T47D (cell line): ENCODE data around the gene CIP2A.
A peak's percentile ranks its signal among the peaks of the same experiment; 100 is the strongest.

Experiments
- DNase-seq, 2 experiments: peaks; one replicate each; pipeline versions ENCODE4 v3.0.0 to v3.0.0-alpha.2; 2011 to 2012; ENCODE audit warnings: low read depth in 1 of 2, low spot score in 1 of 2
- JUND ChIP-seq: IDR thresholded peaks from 2 replicates; pipeline ENCODE4 v1.6.1; 2012; ENCODE audit warnings: low read depth
- in situ Hi-C: cut with HindIII; loops from 2 replicates; pipeline ENCODE4 v1.10.0; 2016; ENCODE audit warnings: low sequenced_read_pairs, low pct_unique_long_range_greater_than_20kb

CIP2A gene

DNA sequence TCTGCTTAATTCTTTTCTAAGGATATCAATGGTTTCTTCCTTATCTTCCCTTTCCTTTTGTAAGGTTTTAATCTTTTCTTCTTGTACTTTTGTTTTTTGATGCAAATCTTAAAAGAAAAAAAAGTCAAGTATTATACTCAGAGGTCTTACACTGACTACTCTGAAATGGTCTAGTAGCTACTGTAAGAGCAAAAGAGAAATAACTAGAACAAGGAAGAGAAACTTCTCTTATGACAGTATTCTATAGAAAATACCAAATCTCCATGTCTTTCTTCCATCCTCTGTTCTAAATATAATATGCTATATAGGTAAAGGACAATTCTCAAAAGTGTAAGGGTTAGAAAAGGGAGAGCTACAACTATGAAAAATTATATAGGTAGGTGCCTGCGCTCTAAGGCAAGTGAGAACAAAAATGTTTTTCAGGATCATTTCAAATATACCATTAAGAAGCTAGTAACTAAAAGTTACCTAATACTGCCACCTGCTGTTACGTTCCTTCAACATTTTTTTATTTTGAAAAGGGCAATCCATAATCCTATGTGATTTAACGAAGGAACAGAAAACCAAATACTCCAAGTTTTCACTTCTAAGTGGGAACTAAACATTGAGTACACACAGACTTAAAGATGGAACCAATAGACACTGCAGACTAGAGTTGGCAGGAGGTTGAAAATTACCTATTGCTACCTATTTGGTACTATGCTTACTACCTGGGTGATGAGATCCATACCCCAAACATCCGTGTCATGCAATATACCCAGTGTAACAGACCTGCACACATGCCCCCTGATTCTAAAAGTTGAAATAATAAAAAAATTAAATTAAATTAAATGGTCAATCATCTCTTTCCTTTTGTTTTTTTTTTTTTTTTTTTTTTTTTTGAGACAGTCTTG, 36.7 kb downstream of the CIP2A start:
- TF ChIP-seq JUND, result no peak
- DNase-seq, result peak; percentile 10 to 61
- in situ Hi-C loops, result no loop called here

DNA sequence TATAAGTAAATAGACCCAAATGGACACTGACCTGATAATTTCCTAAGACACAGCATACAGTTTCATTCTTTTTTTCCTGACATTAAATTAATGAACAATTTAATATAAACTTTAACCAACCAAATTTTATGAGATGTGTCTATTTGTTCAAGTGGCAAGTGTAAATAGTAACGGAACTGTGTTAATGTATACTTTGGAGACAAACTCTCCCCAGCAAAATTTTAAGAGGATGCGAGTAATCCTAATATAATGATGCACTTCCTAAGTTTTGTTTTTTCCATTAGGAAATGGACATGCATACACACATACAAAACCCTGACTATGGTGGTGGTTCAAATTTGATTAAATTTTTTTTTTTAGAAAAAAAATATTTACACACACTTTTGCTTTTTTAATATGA, 40.4 kb downstream of the CIP2A start:
- no peak for TF ChIP-seq JUND
- DNase-seq, result no peak
- in situ Hi-C loops, result no loop called here

DNA sequence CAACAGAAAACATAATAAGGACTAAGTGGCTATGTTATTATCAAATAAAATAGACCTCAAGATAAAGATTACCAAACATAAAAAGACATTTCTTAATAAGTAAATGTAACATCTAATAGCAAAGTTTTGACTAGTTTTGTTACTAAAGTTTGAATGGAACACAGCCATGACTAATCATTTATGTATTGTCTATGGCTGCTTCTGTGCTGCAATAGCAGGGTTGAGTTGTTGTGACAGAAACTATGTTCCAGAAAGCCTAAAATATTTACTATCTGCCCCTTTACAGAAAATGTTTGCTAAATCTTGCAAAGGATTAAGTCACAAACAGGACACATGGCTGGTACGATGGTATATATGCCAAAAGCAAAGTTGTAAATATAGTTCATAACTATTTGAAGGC, 40.9 kb downstream of the CIP2A start:
- in situ Hi-C loops, result no loop called here
- no peak for DNase-seq
- TF ChIP-seq JUND, result no peak

DNA sequence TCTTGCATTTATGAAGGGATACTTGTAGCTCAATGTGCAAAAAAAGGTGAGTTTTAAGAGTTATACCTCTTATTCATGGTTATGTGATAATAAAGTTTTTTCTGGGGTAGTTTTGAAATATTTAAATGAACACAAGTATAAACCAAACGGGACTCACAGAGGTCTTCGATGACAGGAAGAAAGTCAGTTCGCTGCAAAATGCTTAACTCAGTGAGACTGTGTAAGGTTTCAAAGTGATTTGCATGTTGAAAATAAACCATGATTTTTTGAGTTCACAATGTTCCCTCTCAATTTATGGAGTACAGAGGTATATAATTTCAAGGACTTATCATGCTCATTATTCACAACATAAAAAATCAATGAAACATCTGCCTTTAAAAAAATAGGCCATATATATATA, 42.5 kb downstream of the CIP2A start:
- in situ Hi-C loops, result no loop called here
- DNase-seq, result no peak
- no peak for TF ChIP-seq JUND

DNA sequence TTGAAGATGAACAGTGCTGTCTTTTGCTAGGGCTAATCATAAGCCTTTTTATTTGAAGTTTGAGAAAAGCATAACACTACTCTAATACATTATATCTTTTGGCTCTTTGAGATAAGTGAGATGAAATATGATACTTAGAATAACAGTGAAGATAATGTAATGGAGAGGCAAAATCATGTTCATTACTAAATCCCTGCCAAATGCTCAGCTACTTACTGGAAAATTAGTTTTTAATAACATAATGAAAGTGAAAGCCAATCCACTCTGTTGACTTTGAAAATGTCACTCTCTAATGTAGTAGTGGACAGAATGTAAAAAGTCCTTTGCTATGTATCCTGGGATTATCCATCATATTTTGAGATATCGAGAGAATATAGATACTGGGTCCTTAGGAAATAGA, 43.0 kb downstream of the CIP2A start:
- DNase-seq, result no peak
- in situ Hi-C loops, result no loop called here
- TF ChIP-seq JUND, result no peak

DNA sequence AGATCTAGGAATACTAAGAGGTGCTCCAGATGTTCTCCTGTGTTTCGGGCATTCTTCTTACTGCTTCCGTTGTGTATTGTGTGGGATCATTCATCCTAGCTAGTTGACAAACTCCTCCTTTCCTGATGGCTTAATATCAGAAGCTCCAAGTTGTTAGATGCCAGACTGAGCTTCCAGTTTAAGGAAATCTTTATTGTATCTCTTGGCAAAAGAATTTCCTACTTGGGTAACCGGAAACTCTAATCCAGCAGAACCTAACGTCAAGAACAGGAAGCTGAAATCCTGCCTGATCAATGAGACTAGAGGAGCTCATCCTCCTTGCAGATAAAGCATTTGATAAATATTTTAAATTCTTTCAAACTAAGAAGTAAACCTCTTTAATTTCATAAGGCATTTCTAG, 51.2 kb downstream of the CIP2A start:
- TF ChIP-seq JUND, result no peak
- DNase-seq, result no peak
- in situ Hi-C loops, result no loop called here

DNA sequence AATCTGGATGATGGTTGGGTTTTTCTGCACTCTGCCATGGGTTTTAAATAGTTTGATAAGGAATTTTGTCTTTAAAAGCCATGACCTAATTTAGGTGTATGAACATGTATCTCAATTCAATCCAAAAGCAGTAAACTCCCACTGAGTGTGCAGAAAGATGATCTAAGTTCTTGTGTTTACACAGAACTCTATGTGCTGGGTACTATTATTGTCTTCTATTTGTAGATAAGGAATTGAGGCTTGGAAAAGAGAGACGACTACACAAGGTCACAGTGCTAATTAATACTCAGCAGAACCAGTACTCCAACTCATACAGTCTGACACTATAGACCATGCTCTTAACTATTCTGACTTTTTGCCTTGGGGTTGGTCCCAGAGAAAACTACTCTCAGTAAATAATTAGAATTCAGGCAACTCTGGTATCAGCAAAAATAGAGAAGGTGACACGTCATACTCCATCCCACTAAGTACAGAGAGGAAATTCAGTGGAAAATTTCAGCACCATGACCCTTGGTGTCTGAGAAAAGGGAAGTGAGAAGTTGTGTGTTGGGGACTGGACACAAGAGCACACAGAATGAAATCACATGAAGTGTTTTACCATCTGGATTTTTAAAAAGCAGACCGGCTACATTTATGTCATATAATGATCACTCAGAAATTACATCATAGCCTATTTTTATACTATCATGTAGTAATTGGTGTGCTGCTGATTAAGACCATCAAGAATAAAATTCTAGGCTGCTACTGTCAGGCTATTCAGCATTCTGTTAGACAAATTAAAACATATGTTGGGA, 60.6 kb downstream of the CIP2A start:
- no peak for DNase-seq
- TF ChIP-seq JUND, result no peak

DNA sequence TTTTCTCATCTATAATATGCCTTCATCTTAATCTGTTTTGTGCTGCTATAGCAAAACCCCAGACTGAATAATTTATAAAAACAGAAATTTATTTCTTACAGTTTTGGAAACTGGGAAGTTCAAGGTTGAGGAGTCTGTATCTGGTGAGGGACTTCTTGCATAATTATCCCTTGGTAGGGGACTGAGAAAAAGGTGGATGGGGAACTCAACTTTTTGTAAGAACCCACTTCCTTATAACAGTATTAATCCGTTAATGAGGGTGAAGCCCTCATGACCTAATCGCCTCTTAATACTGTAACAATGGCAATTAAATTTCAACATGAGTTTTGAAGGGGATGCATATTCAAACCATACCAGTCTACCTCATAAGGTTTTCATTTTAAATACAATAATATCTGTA, 61.4 kb downstream of the CIP2A start:
- in situ Hi-C loops, result no loop called here
- TF ChIP-seq JUND, result no peak
- no peak for DNase-seq

More for the DNA sequence above, 60.6 kb downstream of the CIP2A start:
- in situ Hi-C loops, result no loop called here

DNA sequence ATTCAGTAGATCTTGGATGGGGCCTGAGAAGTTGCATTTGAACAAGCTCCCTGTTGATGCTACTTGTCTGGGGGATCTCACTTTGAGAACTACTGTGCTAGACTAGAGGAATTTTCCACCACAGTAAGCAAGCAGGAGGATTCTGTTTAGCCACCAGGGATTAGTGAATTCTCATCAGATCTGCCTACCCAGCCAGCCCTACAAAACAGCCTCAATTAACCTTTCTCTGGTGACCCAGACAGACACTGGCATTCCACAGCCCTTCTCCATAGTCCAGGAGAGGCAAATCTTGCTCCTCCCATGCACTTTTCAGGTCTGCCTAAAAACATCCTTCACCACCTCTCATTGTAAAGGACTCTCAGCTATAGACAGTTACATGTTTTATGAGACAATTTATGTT, 62.1 kb downstream of the CIP2A start:
- in situ Hi-C loops, result no loop called here
- DNase-seq, result no peak
- no peak for TF ChIP-seq JUND

DNA sequence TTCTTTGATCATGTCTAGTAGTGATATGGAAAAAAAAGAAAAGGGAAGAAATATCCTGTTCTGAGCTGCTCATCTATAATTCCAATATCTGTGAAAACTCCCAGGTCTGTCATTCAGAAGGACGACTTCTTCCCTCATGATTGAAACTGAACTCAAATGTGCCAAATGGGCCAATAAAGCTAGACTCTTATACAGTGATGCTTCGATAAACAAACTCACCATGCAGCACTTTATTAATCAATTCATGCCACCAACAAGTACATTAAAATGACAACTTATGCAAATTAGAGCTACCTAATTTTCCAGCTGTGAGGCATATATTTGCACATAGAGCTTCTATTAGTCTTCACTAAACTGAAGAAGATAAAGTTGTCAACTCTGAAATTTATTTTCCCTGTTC, 63.3 kb downstream of the CIP2A start:
- in situ Hi-C loops, result no loop called here
- TF ChIP-seq JUND, result no peak
- no peak for DNase-seq

DNA sequence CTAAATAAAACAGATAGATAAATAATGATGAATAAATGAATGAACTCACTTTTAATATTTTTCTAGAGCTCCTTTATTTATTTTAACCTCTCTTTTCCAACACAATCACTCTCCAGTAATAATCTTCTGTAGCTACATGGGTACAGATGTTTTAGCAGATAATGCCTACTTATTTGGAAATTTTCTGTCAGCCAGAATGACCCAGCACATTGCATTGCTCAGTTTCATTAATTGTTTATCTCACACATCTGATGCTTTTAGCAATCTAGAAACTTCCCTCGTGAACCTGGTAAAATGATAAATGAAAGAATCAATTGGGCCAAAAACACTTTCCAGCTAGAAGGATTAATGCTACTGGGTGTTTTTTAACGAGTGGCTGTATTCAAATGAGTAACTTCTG, 64.0 kb downstream of the CIP2A start:
- no peak for TF ChIP-seq JUND
- no peak for DNase-seq
- in situ Hi-C loops, result no loop called here

DNA sequence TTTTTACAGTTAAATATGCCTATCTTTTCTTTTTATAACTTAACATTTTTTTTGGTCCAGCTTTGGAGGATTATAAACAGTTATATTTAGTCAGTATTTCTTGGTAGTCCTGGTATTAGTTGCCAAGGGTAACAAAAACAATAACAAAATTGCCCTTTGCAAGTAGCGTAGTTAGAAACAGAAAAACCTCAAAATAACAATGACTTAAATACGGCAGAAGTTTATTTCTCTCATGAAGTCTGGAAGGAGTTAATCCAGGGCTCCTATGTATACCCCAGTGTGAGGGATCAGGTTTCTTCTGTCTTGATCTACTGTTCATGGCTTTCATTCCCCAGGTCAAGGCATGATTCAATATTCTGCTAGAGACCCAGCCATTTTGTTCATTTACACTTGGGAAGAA, 64.7 kb downstream of the CIP2A start:
- no peak for TF ChIP-seq JUND
- DNase-seq, result no peak
- in situ Hi-C loops, result no loop called here

DNA sequence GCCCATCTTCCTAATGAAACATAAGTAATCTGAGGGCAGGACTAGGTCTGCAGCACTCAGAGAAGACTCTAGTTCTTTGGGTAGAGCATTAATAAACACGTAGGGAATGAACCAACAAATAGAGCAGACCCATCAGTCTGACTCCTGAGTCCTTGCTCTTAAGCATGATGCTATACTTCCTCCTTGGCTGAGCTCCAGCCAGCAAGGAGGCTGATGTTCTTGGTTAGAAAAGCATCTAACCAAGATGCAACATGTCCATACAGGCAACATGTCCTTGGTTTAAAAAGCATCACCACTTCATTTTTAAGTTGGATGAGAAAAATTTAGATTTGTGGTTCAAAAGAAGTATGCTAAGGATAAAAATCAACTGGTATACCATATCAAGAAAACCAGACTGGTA, 70.3 kb downstream of the CIP2A start:
- no peak for TF ChIP-seq JUND
- in situ Hi-C loops, result no loop called here
- peak in 1 of 2 experiments; percentile 12 for DNase-seq
